IMR-90 (cell line): ENCODE measurements around the gene DBH. TPM values are rescaled to one million over a fixed set of nuclear protein-coding genes. Genes with fewer than 3 reads are reported as not detected.

Source experiments
- polyA plus RNA-seq, 3 experiments: library from polyadenylated mRNA; depleted of rRNA; stranded (reverse); fragments of >200 nt; gene quantifications; 2 replicates each; pipeline ENCODE4 v1.2.3, GENCODE V29; 2012; ENCODE audit warnings: low replicate concordance in 1 of 3
- total RNA-seq: library from RNA; depleted of rRNA; stranded (reverse); fragments of >200 nt; gene quantifications from 2 replicates; pipeline ENCODE4 v1.2.3, GENCODE V29; 2012; rRNA removed

The DBH gene
- total and polyA plus RNA-seq, 2 of the 4 experiments (the other 2 are of a cell fraction), result not detected

Other genes starting within 250 kb of the DBH start
- gene REXO4, start 218.4 kb upstream of the DBH start, total RNA-seq, result 16.1 and 18.3 TPM in 2 replicates
- gene REXO4, start 218.4 kb upstream of the DBH start, polyA plus RNA-seq (2012; rRNA removed), result 21.8 and 23.1 TPM in 2 replicates
- gene ADAMTS13, start 214.0 kb upstream of the DBH start, total RNA-seq, result under 0.01 and 0.18 TPM in 2 replicates
- gene ADAMTS13, start 214.0 kb upstream of the DBH start, polyA plus RNA-seq (2012; rRNA removed), result 2.8 and 3.1 TPM in 2 replicates
- gene CACFD1, start 176.4 kb upstream of the DBH start, total RNA-seq, result 1.9 and 2.0 TPM in 2 replicates
- gene CACFD1, start 176.4 kb upstream of the DBH start, polyA plus RNA-seq (2012; rRNA removed), result 5.9 and 6.6 TPM in 2 replicates
- gene SLC2A6, start 157.3 kb upstream of the DBH start, total RNA-seq, result 2.9 and 3.1 TPM in 2 replicates
- gene SLC2A6, start 157.3 kb upstream of the DBH start, polyA plus RNA-seq (2012; rRNA removed), result 8.5 and 9.3 TPM in 2 replicates
- gene MYMK, start 111.4 kb upstream of the DBH start, total RNA-seq, result not detected in 2 replicates
- gene MYMK, start 111.4 kb upstream of the DBH start, polyA plus RNA-seq (2012; rRNA removed), result not detected in 2 replicates
- gene ADAMTSL2, start 101.7 kb upstream of the DBH start, total RNA-seq, result not detected in 2 replicates
- not detected in 2 replicates for gene ADAMTSL2, start 101.7 kb upstream of the DBH start, polyA plus RNA-seq (2012; rRNA removed)
- not detected in 2 replicates for gene FAM163B, start 27.0 kb upstream of the DBH start, total RNA-seq
- not detected in 2 replicates for gene FAM163B, start 27.0 kb upstream of the DBH start, polyA plus RNA-seq (2012; rRNA removed)
- 4.7 and 5.0 TPM in 2 replicates for gene SARDH, start 102.0 kb downstream of the DBH start, total RNA-seq
- 7.5 and 8.5 TPM in 2 replicates for gene SARDH, start 102.0 kb downstream of the DBH start, polyA plus RNA-seq (2012; rRNA removed)